ENCODE measurements around the gene SLC6A18. TPM values are rescaled to one million over a fixed set of nuclear protein-coding genes. Genes with fewer than 3 reads are reported as not detected.

The SLC6A18 gene
- total RNA-seq, 1 donor from 2014 or later: not detected

GRCh38 chr5:1215320-1216096, 9.7 kb upstream of the SLC6A18 start:
- FAIRE-seq (no peak), DNase-seq (ENCODE audit: low read depth) (no peak)
- Histone ChIP-seq H3K9me3 (ENCODE audit: insufficient read depth, low read depth, low read length) (peaks cover 11% of the 10 kb centered on the region), H4K20me1 (ENCODE audit: insufficient read depth, low read length) (no peaks in the 10 kb centered on the region), H3K27me3 (ENCODE audit: insufficient read depth, low read length) (no peaks in the 10 kb centered on the region), H3K4me1 (ENCODE audit: insufficient read depth, low read length) (no peaks in the 10 kb centered on the region), H3K79me2 (ENCODE audit: insufficient read depth, low read length) (no peaks in the 10 kb centered on the region), H3K4me2 (ENCODE audit: low read length) (no peak overlapping the region), H3K36me3 (ENCODE audit: insufficient read depth, low read length) (no peaks in the 10 kb centered on the region), H3K9ac (ENCODE audit: low read length) (no peak overlapping the region), H2AFZ (ENCODE audit: low read depth, low read length) (no peak overlapping the region), H3K27ac (ENCODE audit: low read depth, low read length) (no peak overlapping the region), H3K4me3 (ENCODE audit: insufficient read depth, low read depth, low read length) (no peak overlapping the region)
- no peaks in the 10 kb centered on the region for H3K4me1 Mint-ChIP-seq (ENCODE audit: low read depth, unreplicated experiment)
- no peak for TF ChIP-seq CTCF (IDR thresholded peaks at IDR 0.05; ENCODE audit: insufficient read depth, low read depth, low read length)
- TF ChIP-seq EZH2 (IDR thresholded peaks at IDR 0.05; ENCODE audit: insufficient read depth, low read length): no peak
- peaks cover 9% of the 10 kb centered on the region for H3K9me3 Mint-ChIP-seq (ENCODE audit: unreplicated experiment)
- H3K4me3 Mint-ChIP-seq (ENCODE audit: unreplicated experiment): no peak overlapping the region
- peaks cover 39% of the 10 kb centered on the region for H3K27me3 Mint-ChIP-seq (ENCODE audit: low read depth, unreplicated experiment)
- peaks cover 3% of the 10 kb centered on the region for H3K36me3 Mint-ChIP-seq (ENCODE audit: low read depth, unreplicated experiment)
- H3K27ac Mint-ChIP-seq (ENCODE audit: unreplicated experiment): no peak overlapping the region

GRCh38 chr5:1216211-1216917, 8.8 kb upstream of the SLC6A18 start:
- no peak overlapping the region for H3K27ac Mint-ChIP-seq (ENCODE audit: unreplicated experiment)
- no peak overlapping the region for H3K4me3 ChIP-seq (ENCODE audit: insufficient read depth, low read depth, low read length)
- no peaks in the 10 kb centered on the region for H3K4me1 ChIP-seq (ENCODE audit: insufficient read depth, low read length)
- H3K4me2 ChIP-seq (ENCODE audit: low read length): no peak overlapping the region
- H3K36me3 ChIP-seq (ENCODE audit: insufficient read depth, low read length): no peaks in the 10 kb centered on the region
- no peaks in the 10 kb centered on the region for H3K27me3 ChIP-seq (ENCODE audit: insufficient read depth, low read length)
- H3K27me3 Mint-ChIP-seq (ENCODE audit: low read depth, unreplicated experiment): peaks cover 41% of the 10 kb centered on the region
- H3K79me2 ChIP-seq (ENCODE audit: insufficient read depth, low read length): no peaks in the 10 kb centered on the region
- no peak overlapping the region for H3K9ac ChIP-seq (ENCODE audit: low read length)
- no peaks in the 10 kb centered on the region for H4K20me1 ChIP-seq (ENCODE audit: insufficient read depth, low read length)
- TF ChIP-seq EZH2 (IDR thresholded peaks at IDR 0.05; ENCODE audit: insufficient read depth, low read length) (no peak), CTCF (IDR thresholded peaks at IDR 0.05; ENCODE audit: insufficient read depth, low read depth, low read length) (no peak)
- FAIRE-seq (no peak), DNase-seq (ENCODE audit: low read depth) (no peak)
- no peak overlapping the region for H3K4me3 Mint-ChIP-seq (ENCODE audit: unreplicated experiment)
- peaks cover 11% of the 10 kb centered on the region for H3K9me3 ChIP-seq (ENCODE audit: insufficient read depth, low read depth, low read length)
- peaks cover 9% of the 10 kb centered on the region for H3K9me3 Mint-ChIP-seq (ENCODE audit: unreplicated experiment)
- H3K27ac ChIP-seq (ENCODE audit: low read depth, low read length): no peak overlapping the region
- peaks cover 3% of the 10 kb centered on the region for H3K36me3 Mint-ChIP-seq (ENCODE audit: low read depth, unreplicated experiment)
- no peak overlapping the region for H2AFZ ChIP-seq (ENCODE audit: low read depth, low read length)
- H3K4me1 Mint-ChIP-seq (ENCODE audit: low read depth, unreplicated experiment): no peaks in the 10 kb centered on the region
